OCI-LY7 (cell line): ENCODE results near the gene TRIM22.

ENCODE experiments used
- CTCF ChIP-seq: fragments of 200-600 bp; sonication (generic); conservative IDR thresholded peaks from 2 replicates; pipeline ENCODE4 v1.5.1; 2014; ENCODE audit warnings: mild to moderate bottlenecking, antibody characterized with exemption, low read length, moderate library complexity, mixed read lengths
- EZH2phosphoT487 ChIP-seq: fragments of 200-600 bp; sonication (generic); IDR thresholded peaks from 2 replicates; pipeline ENCODE4 v1.6.1; 2018; ENCODE audit warnings: low read depth, borderline replicate concordance, mild to moderate bottlenecking, mixed run types, antibody characterized with exemption, low read length, moderate library complexity, mixed read lengths

- TF ChIP-seq CTCF (no peak), EZH2phosphoT487 (no peak)
These were observed 46.8 kb downstream of the TRIM22 start, which contains the start of gene OR56B1 for GRCh38 chr11:5736396-5736795.
